ENCODE data around the gene FAM199X.
A peak's percentile ranks its signal among the peaks of the same experiment; 100 is the strongest.
"Not testable (repeated sequence)": the region's sequence is repeated elsewhere in the genome, so short reads cannot be mapped to it uniquely, and the experiment has no call there.

Gene FAM199X

DNA sequence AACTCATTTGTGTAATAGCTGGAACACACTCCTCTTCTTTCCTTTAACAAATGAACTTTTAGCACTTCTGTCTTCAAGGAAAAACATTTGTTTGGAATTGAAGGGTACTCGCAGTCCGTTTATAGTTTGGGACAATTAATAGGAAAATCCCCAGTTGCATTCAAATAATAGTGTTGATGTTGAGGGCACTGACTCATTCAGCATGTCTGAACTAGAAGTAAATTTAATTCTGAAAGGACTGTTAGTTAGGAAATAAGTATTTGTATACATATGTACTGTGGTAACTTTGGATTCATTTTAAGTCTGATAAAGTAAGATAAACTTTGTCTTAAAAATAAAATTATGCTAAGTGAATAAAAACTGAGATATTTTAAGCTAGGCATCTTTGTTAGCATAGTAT lies 27.2 kb downstream of the FAM199X start:
- DNase-seq: no peak

DNA sequence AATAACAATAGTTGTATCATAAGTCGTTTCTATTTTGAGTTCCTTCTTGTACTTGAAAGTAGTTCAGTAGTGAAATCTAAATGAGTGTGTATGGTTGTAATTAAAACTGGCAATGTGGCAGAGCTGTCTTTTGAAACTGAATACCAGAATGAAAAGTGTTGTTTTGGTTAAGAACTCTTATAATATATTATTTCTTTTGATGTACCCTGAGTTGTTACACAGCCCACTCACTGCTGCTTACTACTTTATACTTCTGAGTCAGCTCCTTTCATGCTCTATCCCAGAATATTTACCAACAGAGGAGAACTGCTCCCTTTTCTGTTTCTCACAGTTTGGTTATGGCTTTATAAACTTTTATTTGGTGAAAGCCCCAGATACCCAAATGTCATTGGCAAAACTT lies 28.8 kb downstream of the FAM199X start:
- no peak for DNase-seq

DNA sequence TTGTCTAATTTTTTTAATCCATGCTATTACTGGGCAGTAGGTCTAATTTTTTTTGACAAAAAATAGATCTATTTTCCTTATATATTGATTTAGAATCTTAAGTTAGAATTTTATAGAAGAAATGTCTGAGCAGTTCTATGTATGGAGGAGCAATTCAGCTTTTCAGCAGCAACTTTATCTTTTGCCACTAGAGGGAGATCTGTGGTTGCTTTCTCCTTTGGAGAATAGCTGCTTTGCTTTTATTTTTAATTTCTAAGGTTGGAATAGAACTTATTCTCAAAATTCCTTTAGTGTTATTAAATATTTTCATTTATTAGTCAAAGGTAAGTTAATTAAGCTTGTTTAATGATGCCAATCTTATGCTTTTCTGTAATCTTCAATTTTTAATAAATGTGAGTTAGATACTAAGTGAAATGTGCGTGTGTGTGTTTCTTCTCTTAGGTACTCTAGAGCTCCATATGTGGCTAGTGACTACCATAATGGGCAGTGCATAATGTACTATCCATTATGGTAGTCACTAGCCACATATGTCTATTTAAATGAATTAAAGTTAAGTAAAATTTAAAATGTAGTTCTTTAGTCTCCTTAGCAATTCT lies 29.3 kb downstream of the FAM199X start:
- peak; percentile 41 for DNase-seq

- DNase-seq: no peak
Observed at GRCh38 chrX:104205548-104205947, 39.3 kb downstream of the FAM199X start.

GRCh38 chrX:104211187-104211586 lies 44.9 kb downstream of the FAM199X start:
- no peak for DNase-seq

DNA sequence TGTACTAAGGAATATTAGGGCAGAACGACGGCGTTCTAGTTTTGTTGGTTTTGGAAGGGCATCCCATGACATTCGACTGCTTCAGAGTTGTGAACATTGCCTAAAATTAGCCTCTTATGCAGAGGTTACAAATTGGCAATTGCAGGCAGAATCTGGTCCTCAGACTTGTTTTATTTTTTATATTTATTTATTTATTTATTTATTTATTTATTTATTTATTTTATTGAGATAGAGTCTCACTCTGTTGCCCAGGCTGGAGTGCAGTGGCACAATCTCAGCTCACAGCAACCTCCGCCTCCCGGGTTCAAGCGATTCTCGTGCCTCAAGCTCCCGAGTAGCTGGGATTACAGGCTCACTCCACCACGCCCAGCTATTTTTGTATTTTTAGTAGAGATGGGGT lies 63.8 kb downstream of the FAM199X start:
- DNase-seq: not testable (repeated sequence)

Data from CD4-positive, alpha-beta T cell treated with Interleukin-17A for 1 hour (primary cell).